CD4-positive, alpha-beta T cell (primary cell): Measurements from ENCODE around the gene SLAMF7. TPM values are rescaled to one million over a fixed set of nuclear protein-coding genes. Genes with fewer than 3 reads are reported as not detected.

Experiments
- ATAC-seq: fragments of 200-7000 bp; cut with Tn5 transposase; one replicate; pipeline ENCODE4 v1.10.0; 2022; ENCODE audit warnings: mild to moderate bottlenecking; ENCODE audit not compliant: poor library complexity
- CTCF ChIA-PET: fragments of 350-600 bp; sonication (Branson Sonifier 250); formaldehyde crosslinking; loops from one replicate; lab custom pipeline; 2021; ENCODE audit warnings: antibody characterized with exemption, inconsistent platforms; lab: Charles Lee
- POLR2A ChIA-PET: fragments of 350-600 bp; sonication (Branson Sonifier 250); formaldehyde crosslinking; loops from one replicate; lab custom pipeline; 2021; ENCODE audit warnings: antibody characterized with exemption, inconsistent platforms; lab: Charles Lee
- DNase-seq, 14 experiments: peaks; one replicate each; pipeline ENCODE4 v3.0.0-alpha.2; 2013 to 2020; ENCODE audit warnings: mixed read lengths in 2 of 14
- H3K27ac ChIP-seq, 2 donors: one replicate each; pipeline versions ENCODE4 v1.5.1 to v1.7.0; 2013; ENCODE audit warnings: low read length in 2 of 2, low read depth in 1 of 2, mild to moderate bottlenecking in 1 of 2
- H3K27me3 ChIP-seq, 2 experiments: 1 replicate in 1 of 2; 2 replicates in 1 of 2; pipeline versions ENCODE4 v1.6.1 to v1.7.0; 2013; ENCODE audit warnings: low read length in 2 of 2, control low read depth in 1 of 2, mild to moderate bottlenecking in 1 of 2, moderate library complexity in 1 of 2; ENCODE audit not compliant: insufficient read depth in 2 of 2, control insufficient read depth in 1 of 2
- H3K36me3 ChIP-seq: one replicate; pipeline ENCODE4 v1.6.1; 2013; ENCODE audit warnings: low read length, control low read depth; ENCODE audit not compliant: insufficient read depth
- H3K4me1 ChIP-seq: one replicate; pipeline ENCODE4 v1.6.1; 2013; ENCODE audit warnings: low read length, control low read depth; ENCODE audit not compliant: insufficient read depth
- H3K4me3 ChIP-seq: one replicate; pipeline ENCODE4 v1.5.1; 2013; ENCODE audit warnings: mild to moderate bottlenecking, low read length, moderate library complexity
- H3K9me3 ChIP-seq, 2 experiments: 1 replicate in 1 of 2; 2 replicates in 1 of 2; pipeline versions ENCODE4 v1.6.1 to v1.7.0; 2013; ENCODE audit warnings: low read length in 2 of 2, mild to moderate bottlenecking in 2 of 2, control low read depth in 1 of 2, moderate library complexity in 1 of 2; ENCODE audit not compliant: control insufficient read depth in 1 of 2, insufficient read depth in 1 of 2
- H3K27ac Mint-ChIP-seq: one replicate; pipeline ENCODE4 v1.8.0; 2020; ENCODE audit warnings: mixed read lengths
- H3K27me3 Mint-ChIP-seq: one replicate; pipeline ENCODE4 v1.8.0; 2021; ENCODE audit warnings: mixed read lengths
- H3K36me3 Mint-ChIP-seq: one replicate; pipeline ENCODE4 v1.8.0; 2021; ENCODE audit warnings: low read depth, mixed read lengths
- H3K4me1 Mint-ChIP-seq: one replicate; pipeline ENCODE4 v1.8.0; 2021; ENCODE audit warnings: low read depth, mixed read lengths
- H3K4me3 Mint-ChIP-seq: one replicate; pipeline ENCODE4 v1.8.0; 2020; ENCODE audit warnings: mild to moderate bottlenecking, mixed read lengths
- H3K9me3 Mint-ChIP-seq: one replicate; pipeline ENCODE4 v1.8.0; 2020; ENCODE audit warnings: mixed read lengths
- CTCF ChIP-seq: fragments of 200-600 bp; IDR thresholded peaks from one replicate; pipeline ENCODE4 v1.8.0; 2022; ENCODE audit warnings: antibody characterized with exemption, mild to moderate bottlenecking
- intact Hi-C, 2 experiments: fragments of 100-400 bp; cut with DNase I in 1 of 2; cut with micrococcal nuclease in 1 of 2; formaldehyde crosslinking; loops; one replicate each; pipeline versions ENCODE4 v1.15.1 to v1.9.0; 2023 to 2025; cut with DNase I, micrococcal nuclease
- total RNA-seq, 174 experiments: library from RNA in 2 of 174; stranded (reverse) in 2 of 174; gene quantifications; one replicate each; pipeline ENCODE4 v1.2.3 and lab custom pipeline; 2021 to 2026

Gene SLAMF7
- total RNA-seq, 2 experiments from 2014 or later, result 0.69 to 0.78 TPM

- ChIA-PET POLR2A (no interaction called here), CTCF (interaction anchor here (0.7 to 2.7 kb wide), 2 partner anchors 48 to 177 kb away, joined by 3 to 9 read pairs; no protein-coding TSS in a partner anchor)
- H3K27ac Mint-ChIP-seq, result no peak overlapping the region
- peaks cover 12% of the 10 kb centered on the region for H3K4me1 Mint-ChIP-seq
- DNase-seq (no peak), ATAC-seq (no peak)
- intact Hi-C loops, result loop anchor here in 1 of 2 experiments (5.0 kb wide), 4 partner anchors 37 to 177 kb away; partner anchors contain the start of gene ITLN2
- H3K9me3 Mint-ChIP-seq, result no peaks in the 10 kb centered on the region
- no peaks in the 10 kb centered on the region for H3K36me3 Mint-ChIP-seq
- Histone ChIP-seq H3K4me3 (no peak overlapping the region), H3K9me3 (no peaks in the 10 kb centered on the region), H3K4me1 (peaks cover 15% of the 10 kb centered on the region), H3K27me3 (no peaks in the 10 kb centered on the region), H3K36me3 (no peaks in the 10 kb centered on the region), H3K27ac (no peak overlapping the region)
- no peaks in the 10 kb centered on the region for H3K27me3 Mint-ChIP-seq
- no peak for TF ChIP-seq CTCF
- no peak overlapping the region for H3K4me3 Mint-ChIP-seq
Observed at GRCh38 chr1:160774886-160775719, 36.1 kb downstream of the SLAMF7 start.

- Mint-ChIP-seq H3K36me3 (no peaks in the 10 kb centered on the region), H3K4me1 (peaks cover 12% of the 10 kb centered on the region), H3K4me3 (no peak overlapping the region), H3K27me3 (no peaks in the 10 kb centered on the region), H3K9me3 (no peaks in the 10 kb centered on the region), H3K27ac (no peak overlapping the region)
- H3K9me3 ChIP-seq, result no peaks in the 10 kb centered on the region
- ATAC-seq (no peak), DNase-seq (no peak)
- POLR2A ChIA-PET, result interaction anchor here (1.0 to 1.9 kb wide), 5 partner anchors 8 to 291 kb away, joined by 3 to 23 read pairs (median 10); partner anchors contain the start of gene LY9
- H3K4me3 ChIP-seq, result no peak overlapping the region
- peaks cover 17% of the 10 kb centered on the region for H3K4me1 ChIP-seq
- no peak for TF ChIP-seq CTCF
- no peaks in the 10 kb centered on the region for H3K27me3 ChIP-seq
- no peaks in the 10 kb centered on the region for H3K36me3 ChIP-seq
- intact Hi-C loops, result loop anchor here (2.0 to 5.0 kb wide), 6 partner anchors 15 to 179 kb away; partner anchors contain the start of genes ITLN2 (in 2 of the 2) and ITLN1 (in 1 of the 2)
- no peak overlapping the region for H3K27ac ChIP-seq
- CTCF ChIA-PET, result interaction anchor here (1.0 to 3.0 kb wide), 6 partner anchors 8 to 176 kb away, joined by 3 to 25 read pairs (median 12); partner anchors contain the start of gene LY9
Observed at GRCh38 chr1:160776178-160776577, 37.1 kb downstream of the SLAMF7 start.

- Histone ChIP-seq H3K9me3 (no peaks in the 10 kb centered on the region), H3K36me3 (no peaks in the 10 kb centered on the region), H3K27ac (no peak overlapping the region), H3K4me3 (no peak overlapping the region), H3K27me3 (no peaks in the 10 kb centered on the region), H3K4me1 (peaks cover 31% of the 10 kb centered on the region)
- peak; percentile 72 for TF ChIP-seq CTCF
- ChIA-PET POLR2A (interaction anchor here (0.5 to 1.9 kb wide), 13 partner anchors 10 to 174 kb away, joined by 3 to 23 read pairs (median 4); partner anchors contain the start of gene LY9), CTCF (interaction anchor here (0.6 to 3.0 kb wide), 18 partner anchors 10 to 175 kb away, joined by 3 to 25 read pairs (median 4); partner anchors contain the start of genes LY9 and SLAMF7)
- Mint-ChIP-seq H3K4me3 (no peak overlapping the region), H3K36me3 (no peaks in the 10 kb centered on the region), H3K27ac (no peak overlapping the region), H3K27me3 (no peaks in the 10 kb centered on the region), H3K9me3 (no peaks in the 10 kb centered on the region), H3K4me1 (peaks cover 24% of the 10 kb centered on the region)
- DNase-seq (peak in 10 of 14 experiments; percentile 22 to 83 (median 44)), ATAC-seq (peak; percentile 83)
- intact Hi-C loops, result loop anchor here (1.0 to 5.0 kb wide), 7 partner anchors 13 to 177 kb away; partner anchors contain the start of genes ITLN2 (in 2 of the 2) and ITLN1 (in 1 of the 2)
Observed at GRCh38 chr1:160777486-160778089, 38.5 kb downstream of the SLAMF7 start.
